Cerebellar cortex (tissue), 1 donor: Measurements from ENCODE around the gene CDH6.

ENCODE experiments used
- DNase-seq: peaks from one replicate; pipeline ENCODE4 v3.0.0-alpha.2; 2015; ENCODE audit warnings: low spot score

The CDH6 gene

GRCh38 chr5:31250201-31250600 lies 56.7 kb downstream of the CDH6 start:
- DNase-seq: no peak

- DNase-seq: no peak
Observed at GRCh38 chr5:31251032-31251431, 57.5 kb downstream of the CDH6 start.

GRCh38 chr5:31255041-31255440 lies 61.6 kb downstream of the CDH6 start:
- DNase-seq: no peak

- DNase-seq: no peak
Observed at GRCh38 chr5:31268256-31268655, 74.8 kb downstream of the CDH6 start.

- no peak for DNase-seq
Observed at GRCh38 chr5:31268686-31269085, 75.2 kb downstream of the CDH6 start.

DNA sequence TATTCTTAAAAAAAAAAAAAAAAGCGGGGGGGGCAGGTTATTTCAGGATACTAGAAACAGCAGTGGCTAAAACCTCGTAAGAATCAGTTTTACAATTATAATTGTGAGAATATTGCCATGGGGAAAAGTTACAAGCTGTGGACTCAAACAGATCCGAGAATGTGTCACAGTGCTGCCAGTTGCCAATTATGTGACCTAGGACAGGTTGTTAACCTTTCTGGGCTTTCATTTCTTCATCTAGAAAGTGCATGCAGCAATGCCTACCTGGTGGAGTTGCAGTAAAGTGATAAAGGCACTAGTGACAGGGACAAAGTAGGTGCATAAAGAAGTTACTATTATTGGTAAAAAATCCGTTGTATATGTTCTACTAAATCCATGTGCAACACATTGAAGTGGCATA lies 75.8 kb downstream of the CDH6 start:
- DNase-seq: no peak

GRCh38 chr5:31270396-31270795 lies 76.9 kb downstream of the CDH6 start:
- DNase-seq: no peak

GRCh38 chr5:31271567-31271966 lies 78.1 kb downstream of the CDH6 start:
- DNase-seq: no peak

DNA sequence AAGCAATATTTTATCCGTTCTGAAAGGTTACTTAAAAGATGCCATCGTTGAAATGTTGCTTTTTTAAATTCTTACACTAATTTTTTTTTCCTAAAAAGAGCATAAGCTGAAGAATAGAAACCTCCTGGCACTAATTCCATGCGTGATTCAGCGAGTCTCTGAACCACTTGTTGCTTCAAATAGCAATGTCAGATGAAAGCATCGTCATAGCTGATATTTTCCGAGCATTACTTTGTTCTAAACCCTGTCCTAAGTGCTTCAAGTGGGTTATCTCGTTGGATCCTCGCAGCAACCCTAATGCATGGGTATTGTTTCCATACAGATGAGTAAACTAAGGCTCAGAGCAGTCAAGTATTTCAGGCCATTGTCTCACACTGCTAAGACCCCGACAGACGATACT lies 79.7 kb downstream of the CDH6 start:
- no peak for DNase-seq

- no peak for DNase-seq
Observed at GRCh38 chr5:31273631-31274378, 80.3 kb downstream of the CDH6 start.

GRCh38 chr5:31280210-31280609 lies 86.7 kb downstream of the CDH6 start:
- no peak for DNase-seq

GRCh38 chr5:31283326-31283725 lies 89.8 kb downstream of the CDH6 start:
- DNase-seq: no peak

DNA sequence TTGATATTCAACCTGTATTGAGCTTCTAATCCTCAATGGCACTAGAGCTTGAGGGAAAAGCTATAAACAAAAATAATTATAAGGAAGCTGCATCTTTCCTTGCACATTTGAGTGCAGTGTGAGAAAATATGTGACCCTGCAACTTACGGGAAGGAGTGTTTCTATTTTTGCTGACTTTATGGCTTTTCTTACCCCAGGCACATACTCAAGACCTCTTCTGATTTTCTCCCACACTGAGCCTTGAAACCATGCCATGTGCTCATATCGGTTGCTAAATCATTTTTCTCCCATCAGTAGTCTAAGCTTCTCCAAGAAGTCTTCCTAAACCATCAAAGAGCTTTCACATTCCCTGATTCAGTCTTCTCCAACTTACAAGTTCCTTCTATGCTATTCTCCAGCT lies 91.5 kb downstream of the CDH6 start:
- no peak for DNase-seq

DNA sequence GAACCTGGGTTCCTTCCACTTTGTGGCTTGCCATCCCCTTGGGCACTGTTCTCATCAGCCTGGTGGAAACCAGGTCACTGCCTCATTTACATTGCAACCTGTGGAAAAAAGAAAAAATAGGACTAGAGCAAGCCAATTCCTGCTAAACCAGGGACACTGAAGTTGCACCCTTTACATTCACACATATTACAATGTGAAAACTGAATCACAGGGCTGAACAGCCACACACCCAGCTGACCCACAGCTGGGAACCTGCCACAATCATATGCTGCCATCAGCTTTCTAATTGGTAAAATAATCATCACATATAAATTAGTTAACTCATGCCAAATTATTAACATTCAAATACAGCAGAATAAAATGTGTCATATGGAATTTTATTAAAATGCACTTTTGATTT lies 94.5 kb downstream of the CDH6 start:
- no peak for DNase-seq

DNA sequence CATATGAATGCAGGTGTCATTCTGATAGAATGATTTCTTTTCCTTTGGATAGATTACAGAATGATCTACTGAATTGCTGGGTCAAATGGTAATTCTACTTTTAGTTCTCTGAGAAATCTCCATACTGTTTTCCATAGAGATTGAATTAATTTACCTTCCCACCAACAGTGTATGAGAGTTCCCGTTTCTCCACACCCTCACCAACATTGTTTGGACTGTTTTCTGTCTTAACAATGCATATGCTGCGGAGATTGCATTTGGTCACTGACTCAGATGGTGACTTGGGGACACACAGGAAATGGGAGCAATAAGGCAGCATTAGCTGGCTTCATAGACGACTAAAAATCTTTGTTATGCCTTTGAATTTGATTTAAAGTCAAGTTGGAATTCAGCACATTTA lies 95.9 kb downstream of the CDH6 start:
- no peak for DNase-seq

DNA sequence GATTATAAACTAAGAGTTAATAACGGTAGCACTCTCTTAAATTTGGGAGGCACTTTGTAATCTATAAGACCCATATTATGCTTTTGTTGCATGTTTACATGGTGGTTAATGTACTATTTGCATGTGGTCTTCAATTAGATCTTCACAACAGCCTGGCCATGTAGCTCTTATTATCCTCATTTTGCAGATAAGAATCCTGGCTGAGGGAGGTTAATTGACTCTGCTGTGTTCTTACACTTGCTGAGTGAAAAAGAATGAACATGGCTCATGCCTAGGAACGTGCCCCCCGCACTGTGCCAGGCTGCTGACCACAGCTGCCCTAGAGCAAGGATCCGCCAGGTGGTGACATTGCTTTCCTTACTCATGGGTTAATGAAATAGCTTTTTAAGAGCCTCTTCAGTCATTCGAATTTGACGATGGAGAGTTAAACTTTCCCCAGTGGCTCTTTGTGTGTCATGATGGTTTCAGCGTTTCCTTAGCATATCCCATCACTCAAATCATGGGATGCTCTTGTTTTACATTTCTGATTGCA lies 97.9 kb downstream of the CDH6 start:
- no peak for DNase-seq

DNA sequence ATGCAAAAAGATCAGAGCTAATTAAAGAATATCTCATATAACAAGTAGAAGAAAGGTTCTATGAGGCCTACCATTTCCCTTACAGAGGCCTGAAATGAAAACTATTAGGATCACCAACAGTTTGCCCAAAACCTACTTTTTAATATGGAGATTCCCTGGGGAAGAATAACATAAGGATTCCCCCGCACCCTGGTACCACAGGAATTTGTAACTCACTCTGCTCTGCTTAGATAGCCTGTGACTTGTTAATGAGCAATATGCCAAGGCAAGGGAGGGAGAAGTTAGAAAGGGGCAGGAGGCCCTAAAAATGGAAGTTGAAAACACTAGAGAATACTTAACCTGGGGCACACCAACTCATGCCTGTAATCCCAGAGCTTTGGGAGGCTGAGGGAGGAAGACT lies 107.0 kb downstream of the CDH6 start:
- no peak for DNase-seq

DNA sequence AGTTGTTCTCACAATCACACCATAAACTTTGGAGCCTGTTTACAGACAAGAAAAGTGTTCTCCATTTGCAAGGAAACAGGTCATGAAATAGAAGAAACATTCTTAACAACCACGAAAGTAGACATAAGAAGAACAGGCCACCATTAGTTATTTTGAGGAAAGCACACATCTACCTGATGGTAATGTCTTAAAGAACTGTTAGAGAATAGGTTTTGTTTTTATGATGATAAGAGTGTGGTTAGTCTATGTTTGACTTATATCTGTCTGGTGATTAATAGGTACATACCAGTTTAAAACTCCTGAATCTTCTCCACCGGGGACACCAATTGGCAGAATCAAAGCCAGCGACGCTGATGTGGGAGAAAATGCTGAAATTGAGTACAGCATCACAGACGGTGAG lies 108.3 kb downstream of the CDH6 start:
- no peak for DNase-seq

DNA sequence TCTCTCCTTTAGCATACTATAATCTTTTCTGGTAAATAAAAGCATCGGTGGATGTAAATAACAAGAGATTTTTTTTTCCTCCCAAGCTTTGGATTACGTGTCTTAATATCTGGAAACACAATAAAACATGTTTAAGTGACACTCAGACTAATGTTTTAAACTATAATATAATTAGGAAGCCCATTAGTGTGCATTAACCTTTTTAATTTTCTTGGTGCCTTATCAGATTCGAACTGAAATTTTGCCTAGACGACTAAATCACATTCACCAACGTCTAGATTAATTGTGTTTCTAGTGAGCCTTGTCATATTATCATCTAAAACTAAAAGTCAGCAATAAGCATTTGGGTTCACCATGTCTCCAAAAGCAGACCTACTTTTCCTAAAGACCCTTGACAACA lies 110.2 kb downstream of the CDH6 start:
- no peak for DNase-seq

GRCh38 chr5:31317665-31318064 lies 124.2 kb downstream of the CDH6 start:
- no peak for DNase-seq

DNA sequence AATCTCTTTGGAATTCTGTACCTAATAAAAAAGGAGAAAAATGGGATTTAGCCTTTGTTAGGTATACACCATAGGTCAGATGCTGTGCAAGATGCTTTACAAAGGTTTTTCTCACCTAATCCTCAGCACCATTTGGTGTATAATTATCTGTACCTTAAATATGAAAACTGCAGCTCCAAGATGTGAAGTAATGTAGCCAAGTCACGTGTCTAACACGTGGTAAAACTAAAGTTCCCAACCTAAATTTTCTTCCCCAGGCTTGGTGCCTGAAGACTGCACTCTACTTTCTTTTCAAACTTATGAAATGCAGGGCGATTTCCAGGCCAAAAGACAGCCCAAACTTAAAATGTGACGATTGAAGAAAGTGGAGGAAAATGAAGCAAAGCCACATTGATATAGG lies 125.8 kb downstream of the CDH6 start:
- DNase-seq: no peak

- DNase-seq: no peak
Observed at GRCh38 chr5:31322946-31323345, 129.5 kb downstream of the CDH6 start.

- no peak for DNase-seq
Observed at GRCh38 chr5:31324842-31325241, 131.4 kb downstream of the CDH6 start.

- DNase-seq: no peak
Observed at GRCh38 chr5:31328040-31328733, 134.7 kb downstream of the CDH6 start.
